22Rv1 (cell line): ENCODE measurements around the gene RCAN2.
"Not testable (repeated sequence)": the region's sequence is repeated elsewhere in the genome, so short reads cannot be mapped to it uniquely, and the experiment has no call there.

Source experiments
- H3K27ac ChIP-seq: fragments of 450-650 bp; 2 replicates; pipeline ENCODE4 v1.5.1; 2017
- CTCF ChIP-seq: fragments of 450-650 bp; IDR thresholded peaks from 2 replicates; pipeline ENCODE4 v1.5.1; 2017; ENCODE audit warnings: mild to moderate bottlenecking
- ZFX ChIP-seq: fragments of 450-650 bp; IDR thresholded peaks from 2 replicates; pipeline ENCODE4 v1.6.1; 2017; ENCODE audit warnings: antibody characterized with exemption, borderline replicate concordance

The RCAN2 gene

DNA sequence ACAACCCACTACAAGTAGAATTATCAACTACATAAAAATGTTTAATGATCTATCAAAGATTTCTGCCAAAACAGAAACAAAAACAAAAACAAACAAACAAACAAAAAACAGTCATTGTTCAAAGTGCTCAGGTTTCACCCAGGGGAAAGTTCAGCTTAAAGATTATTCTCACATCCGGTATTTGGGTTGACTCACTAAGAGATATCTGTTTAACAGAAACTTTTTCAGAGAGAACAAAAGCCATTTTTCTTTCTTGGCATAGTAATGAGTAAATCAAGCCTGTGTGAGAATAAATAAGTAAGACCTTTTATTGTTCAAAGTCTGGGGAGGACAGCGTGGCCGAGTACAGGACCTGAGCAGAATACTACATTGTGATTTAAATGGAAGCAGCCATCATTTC is 143.6 kb downstream of the RCAN2 start:
- TF ChIP-seq CTCF (no peak), ZFX (no peak)
- H3K27ac ChIP-seq: no peak overlapping the region

- TF ChIP-seq ZFX: no peak
Measured at GRCh38 chr6:46340246-46340645, 151.0 kb downstream of the RCAN2 start.

DNA sequence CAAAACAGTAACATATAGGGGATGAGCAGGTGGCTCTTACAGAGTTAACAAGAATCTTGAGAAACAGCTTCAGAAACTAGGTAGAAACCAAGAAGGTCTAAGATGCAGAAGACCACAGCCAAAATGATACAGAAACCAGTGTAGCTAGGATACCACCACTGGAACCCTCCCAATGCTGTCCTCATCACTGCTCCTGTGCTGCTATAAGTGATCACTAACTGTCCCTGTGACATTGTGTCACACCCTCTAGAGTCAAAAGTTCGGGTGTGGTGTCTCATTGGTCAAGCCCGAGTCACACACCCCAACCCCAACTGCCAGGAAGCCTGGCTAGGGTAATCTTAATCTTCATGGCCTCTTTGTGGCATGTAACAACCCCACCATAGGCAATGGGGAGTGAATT is 153.1 kb downstream of the RCAN2 start:
- H3K27ac ChIP-seq: no peak overlapping the region
- no peak for TF ChIP-seq CTCF
- no peak for TF ChIP-seq ZFX

More at GRCh38 chr6:46340246-46340645, 151.0 kb downstream of the RCAN2 start:
- no peak overlapping the region for H3K27ac ChIP-seq

DNA sequence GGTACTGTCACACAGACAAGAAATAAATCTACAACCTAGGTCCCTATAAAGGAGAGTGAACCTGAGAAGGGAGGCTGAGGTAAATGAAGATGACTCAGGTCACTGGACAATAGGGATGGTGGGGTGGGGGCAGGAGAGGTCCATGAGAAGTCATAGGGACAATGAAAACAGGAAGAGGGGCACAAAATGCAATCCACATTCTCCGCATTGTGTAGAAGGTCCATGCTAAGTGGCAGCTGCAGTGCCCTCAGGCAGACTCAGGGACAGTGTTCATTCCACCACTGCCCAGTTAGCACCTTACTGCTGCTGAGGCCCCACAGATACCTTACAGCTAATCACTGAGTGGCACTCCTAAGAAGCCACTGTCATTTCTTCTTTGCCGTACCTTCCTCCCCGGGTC is 156.8 kb downstream of the RCAN2 start:
- H3K27ac ChIP-seq: no peak overlapping the region
- TF ChIP-seq CTCF (no peak), ZFX (no peak)

- no peak overlapping the region for H3K27ac ChIP-seq
- no peak for TF ChIP-seq ZFX
- no peak for TF ChIP-seq CTCF
Measured at GRCh38 chr6:46333481-46333880, 157.8 kb downstream of the RCAN2 start.

DNA sequence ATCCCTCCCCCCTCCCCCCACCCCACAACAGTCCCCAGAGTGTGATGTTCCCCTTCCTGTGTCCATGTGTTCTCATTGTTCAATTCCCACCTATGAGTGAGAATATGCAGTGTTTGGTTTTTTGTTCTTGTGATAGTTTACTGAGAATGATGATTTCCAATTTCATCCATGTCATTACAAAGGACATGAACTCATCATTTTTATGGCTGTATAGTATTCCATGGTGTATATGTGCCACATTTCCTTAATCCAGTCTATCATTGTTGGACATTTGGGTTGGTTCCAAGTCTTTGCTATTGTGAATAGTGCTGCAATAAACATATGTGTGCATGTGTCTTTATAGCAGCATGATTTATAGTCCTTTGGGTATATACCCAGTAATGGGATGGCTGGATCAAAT is 158.8 kb downstream of the RCAN2 start:
- H3K27ac ChIP-seq: not testable (repeated sequence)

GRCh38 chr6:46331461-46331860 is 159.8 kb downstream of the RCAN2 start:
- H3K27ac ChIP-seq: no peak overlapping the region
- TF ChIP-seq ZFX (no peak), CTCF (no peak)

- TF ChIP-seq CTCF (no peak), ZFX (no peak)
- no peak overlapping the region for H3K27ac ChIP-seq
Measured at GRCh38 chr6:46329568-46329967, 161.7 kb downstream of the RCAN2 start.

GRCh38 chr6:46327779-46328178 is 163.5 kb downstream of the RCAN2 start:
- no peak overlapping the region for H3K27ac ChIP-seq
- TF ChIP-seq CTCF (no peak), ZFX (no peak)
